HepG2 (cell line): ENCODE results near the gene PITHD1. TPM values are rescaled to one million over a fixed set of nuclear protein-coding genes. Genes with fewer than 3 reads are reported as not detected.

Experiments
- CBX1 ChIP-seq: IDR thresholded peaks from one replicate; pipeline ENCODE4 v1.6.1; 2016; ENCODE audit warnings: antibody characterized with exemption, low read depth
- HHEX ChIP-seq: IDR thresholded peaks from 2 replicates; pipeline ENCODE4 v1.6.1; 2016; ENCODE audit warnings: control low read depth
- HMG20A ChIP-seq: IDR thresholded peaks from 2 replicates; pipeline ENCODE4 v1.6.1; 2016; ENCODE audit warnings: borderline replicate concordance
- KAT2B ChIP-seq: fragments of 150-350 bp; IDR thresholded peaks from 2 replicates; pipeline ENCODE4 v1.6.1; 2014; ENCODE audit warnings: low read depth, low read length, borderline replicate concordance
- KLF16 ChIP-seq, 2 experiments: sonication (generic) in 1 of 2; formaldehyde crosslinking in 1 of 2; IDR thresholded peaks; 2 replicates each; pipeline versions ENCODE4 v1.6.1 to v1.8.0; 2016 to 2023; ENCODE audit warnings: missing genetic modification reagents in 2 of 2, missing compliant biosample characterization in 1 of 2
- MAX ChIP-seq: IDR thresholded peaks from 2 replicates; pipeline ENCODE4 v1.6.1; 2012; ENCODE audit warnings: inconsistent platforms
- MTA1 ChIP-seq: sonication (generic); formaldehyde crosslinking; IDR thresholded peaks from 2 replicates; pipeline ENCODE4 v1.4.0; 2020; ENCODE audit warnings: missing genetic modification reagents, mild to moderate bottlenecking, borderline replicate concordance
- NBN ChIP-seq: fragments of 450-650 bp; conservative IDR thresholded peaks from 2 replicates; pipeline ENCODE4 v1.6.1; 2017
- PHF20 ChIP-seq: sonication (generic); formaldehyde crosslinking; IDR thresholded peaks from 2 replicates; pipeline ENCODE4 v1.5.0; 2020; ENCODE audit warnings: mild to moderate bottlenecking, missing genetic modification reagents
- PRDM10 ChIP-seq: sonication (generic); formaldehyde crosslinking; IDR thresholded peaks from 2 replicates; pipeline ENCODE4 v1.4.0; 2020; ENCODE audit warnings: low read depth, missing genetic modification reagents
- SPEN ChIP-seq: sonication (generic); formaldehyde crosslinking; IDR thresholded peaks from 2 replicates; pipeline ENCODE4 v1.5.1; 2020; ENCODE audit warnings: low read depth, mild to moderate bottlenecking, missing genetic modification reagents
- TBX3 ChIP-seq: fragments of 450-650 bp; IDR thresholded peaks from 2 replicates; pipeline ENCODE4 v1.6.1; 2017; ENCODE audit warnings: antibody characterized with exemption, mild to moderate bottlenecking, inconsistent platforms, borderline replicate concordance
- ZFP36L1 ChIP-seq: sonication (generic); formaldehyde crosslinking; IDR thresholded peaks from 2 replicates; pipeline ENCODE4 v1.8.0; 2022; ENCODE audit warnings: mild to moderate bottlenecking, missing genetic modification reagents, moderate library complexity
- ZNF496 ChIP-seq: sonication (generic); formaldehyde crosslinking; IDR thresholded peaks from 2 replicates; pipeline ENCODE4 v1.8.1; 2023; ENCODE audit warnings: mild to moderate bottlenecking, moderate library complexity, missing genetic modification reagents; ENCODE audit not compliant: insufficient replicate concordance
- ZNF546 ChIP-seq: sonication (generic); formaldehyde crosslinking; conservative IDR thresholded peaks from 2 replicates; pipeline ENCODE4 v1.8.1; 2023; ENCODE audit warnings: mild to moderate bottlenecking, missing genetic modification reagents
- polyA plus RNA-seq, 8 experiments: library from polyadenylated mRNA; depleted of rRNA in 3 of 8; stranded (reverse) in 7 of 8; unstranded in 1 of 8; fragments of >200 nt; fragmentation: Illumina TruSeq in 4 of 8; extraction: Trizol in 4 of 8; gene quantifications; 2 replicates each; pipeline versions ENCODE4 v1.2.1 to v1.2.3, GENCODE V29; 2011 to 2016; ENCODE audit warnings: low read depth in 4 of 8, missing spikeins in 1 of 8, mixed read lengths in 1 of 8; ENCODE audit not compliant: insufficient read depth in 1 of 8
- total RNA-seq, 5 experiments: library from RNA; depleted of rRNA; stranded (reverse); fragments of >200 nt; fragmentation: Illumina TruSeq; extraction: Trizol; gene quantifications; 2 replicates each; pipeline ENCODE4 v1.2.3, GENCODE V29; 2016; ENCODE audit warnings: low read depth in 1 of 5
- TF ChIP-seq, protein P1 (sequence below): sonication (generic); formaldehyde crosslinking; IDR thresholded peaks from 2 replicates; pipeline ENCODE4 v1.8.0; 2022; ENCODE audit warnings: mild to moderate bottlenecking, missing genetic modification reagents
- TF ChIP-seq, protein P2 (sequence below): IDR thresholded peaks from 2 replicates; pipeline ENCODE4 v1.6.1; 2016; ENCODE audit warnings: low read depth

PITHD1 gene
- total and polyA plus RNA-seq, 2 of the 13 experiments (the other 11 are each of a cell fraction or from before 2014, with no cell fraction given) = 28.0 to 37.3 TPM

- TF ChIP-seq, protein P1, sequence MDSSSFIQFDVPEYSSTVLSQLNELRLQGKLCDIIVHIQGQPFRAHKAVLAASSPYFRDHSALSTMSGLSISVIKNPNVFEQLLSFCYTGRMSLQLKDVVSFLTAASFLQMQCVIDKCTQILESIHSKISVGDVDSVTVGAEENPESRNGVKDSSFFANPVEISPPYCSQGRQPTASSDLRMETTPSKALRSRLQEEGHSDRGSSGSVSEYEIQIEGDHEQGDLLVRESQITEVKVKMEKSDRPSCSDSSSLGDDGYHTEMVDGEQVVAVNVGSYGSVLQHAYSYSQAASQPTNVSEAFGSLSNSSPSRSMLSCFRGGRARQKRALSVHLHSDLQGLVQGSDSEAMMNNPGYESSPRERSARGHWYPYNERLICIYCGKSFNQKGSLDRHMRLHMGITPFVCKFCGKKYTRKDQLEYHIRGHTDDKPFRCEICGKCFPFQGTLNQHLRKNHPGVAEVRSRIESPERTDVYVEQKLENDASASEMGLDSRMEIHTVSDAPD (CRISPR knock-in tag) = no peak
- no peak; the same call in 1 of the 2 replicates for TF ChIP-seq PRDM10
- TF ChIP-seq ZNF546 (CRISPR knock-in tag) = 0 out of 2 replicates have a peak, but pooled peaks have one; percentile 26
- TF ChIP-seq HMG20A (CRISPR knock-in tag) = no peak
- TF ChIP-seq CBX1 = no peak
- no peak for TF ChIP-seq TBX3
- peak; percentile 14; the same call in 1 of the 2 replicates for TF ChIP-seq MTA1
- TF ChIP-seq MAX = peak; percentile 77
- TF ChIP-seq KLF16 (CRISPR knock-in tag; IDR thresholded peaks at IDR 0.05) = 0 out of 4 replicates have a peak, but pooled peaks of 1 of the 2 experiments have one; percentile 46
- no peak for TF ChIP-seq NBN
- no peak for TF ChIP-seq ZFP36L1 (CRISPR knock-in tag)
- TF ChIP-seq, protein P2, sequence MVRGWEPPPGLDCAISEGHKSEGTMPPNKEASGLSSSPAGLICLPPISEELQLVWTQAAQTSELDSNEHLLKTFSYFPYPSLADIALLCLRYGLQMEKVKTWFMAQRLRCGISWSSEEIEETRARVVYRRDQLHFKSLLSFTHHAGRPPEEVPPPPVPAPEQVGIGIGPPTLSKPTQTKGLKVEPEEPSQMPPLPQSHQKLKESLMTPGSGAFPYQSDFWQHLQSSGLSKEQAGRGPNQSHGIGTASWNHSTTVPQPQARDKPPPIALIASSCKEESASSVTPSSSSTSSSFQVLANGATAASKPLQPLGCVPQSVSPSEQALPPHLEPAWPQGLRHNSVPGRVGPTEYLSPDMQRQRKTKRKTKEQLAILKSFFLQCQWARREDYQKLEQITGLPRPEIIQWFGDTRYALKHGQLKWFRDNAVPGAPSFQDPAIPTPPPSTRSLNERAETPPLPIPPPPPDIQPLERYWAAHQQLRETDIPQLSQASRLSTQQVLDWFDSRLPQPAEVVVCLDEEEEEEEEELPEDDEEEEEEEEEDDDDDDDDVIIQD (CRISPR knock-in tag) = 0 out of 2 replicates have a peak, but pooled peaks have one; percentile 28
- TF ChIP-seq HHEX = no peak
- no peak for TF ChIP-seq KAT2B
- peak; percentile 81 for TF ChIP-seq PHF20 (CRISPR knock-in tag)
- TF ChIP-seq SPEN (CRISPR knock-in tag) = peak; percentile 87
- no peak for TF ChIP-seq ZNF496 (CRISPR knock-in tag)
Observed at GRCh38 chr1:23800400-23801337, 22.5 kb downstream of the PITHD1 start, which contains the start of gene GALE (continued).
